Measurements from ENCODE around the gene FFAR2.
"Not testable (repeated sequence)": the region's sequence is repeated elsewhere in the genome, so short reads cannot be mapped to it uniquely, and the experiment has no call there.

FFAR2 gene

DNA sequence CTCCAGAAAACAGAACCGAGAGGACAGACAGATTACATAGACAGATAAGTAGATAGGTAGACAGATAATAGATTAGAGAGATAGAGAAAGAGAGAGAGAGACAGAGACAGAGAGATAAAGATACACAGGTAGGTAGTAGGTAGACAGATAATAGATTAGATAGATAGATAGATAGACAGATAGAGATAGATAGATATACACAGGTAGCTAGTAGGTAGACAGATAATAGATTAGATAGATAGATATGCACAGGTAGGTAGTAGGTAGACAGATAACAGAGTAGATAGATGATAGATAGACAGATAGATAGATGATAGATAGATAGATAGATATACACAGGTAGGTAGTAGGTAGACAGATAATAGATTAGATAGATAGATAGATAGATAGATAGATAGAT lies 10.1 kb downstream of the FFAR2 start:
- DNase-seq: no peak

DNA sequence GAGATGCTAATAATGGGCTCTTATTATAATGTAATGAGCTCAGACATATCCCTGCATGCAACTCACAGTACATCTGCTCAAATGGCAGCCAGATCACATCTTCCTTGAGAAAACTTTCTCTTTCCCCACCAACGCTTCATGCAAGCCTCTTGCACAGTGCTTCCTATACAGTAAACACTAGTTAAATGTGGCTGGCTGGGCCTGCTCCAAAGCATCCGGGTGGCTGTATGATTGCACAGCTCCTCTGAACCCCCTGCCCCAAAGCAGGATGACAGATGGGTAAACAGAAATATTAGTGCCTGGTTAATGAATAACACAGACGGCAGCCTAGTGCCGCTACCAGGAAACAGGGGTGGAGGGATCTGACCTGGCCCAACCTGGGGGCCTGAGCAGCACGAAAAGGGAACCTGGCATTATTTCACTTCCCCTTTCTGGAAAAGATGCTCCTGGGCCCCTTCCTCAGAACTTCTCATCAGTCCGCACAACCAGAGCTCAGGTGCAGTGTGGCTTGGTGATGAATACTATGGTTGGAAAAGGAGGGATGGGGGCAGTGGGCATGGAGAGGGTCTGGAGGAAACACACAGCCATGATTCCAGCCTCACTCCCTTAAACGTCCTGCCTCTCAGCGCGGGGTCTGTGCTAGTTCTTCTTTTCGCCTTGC lies 10.8 kb downstream of the FFAR2 start:
- DNase-seq: no peak

DNA sequence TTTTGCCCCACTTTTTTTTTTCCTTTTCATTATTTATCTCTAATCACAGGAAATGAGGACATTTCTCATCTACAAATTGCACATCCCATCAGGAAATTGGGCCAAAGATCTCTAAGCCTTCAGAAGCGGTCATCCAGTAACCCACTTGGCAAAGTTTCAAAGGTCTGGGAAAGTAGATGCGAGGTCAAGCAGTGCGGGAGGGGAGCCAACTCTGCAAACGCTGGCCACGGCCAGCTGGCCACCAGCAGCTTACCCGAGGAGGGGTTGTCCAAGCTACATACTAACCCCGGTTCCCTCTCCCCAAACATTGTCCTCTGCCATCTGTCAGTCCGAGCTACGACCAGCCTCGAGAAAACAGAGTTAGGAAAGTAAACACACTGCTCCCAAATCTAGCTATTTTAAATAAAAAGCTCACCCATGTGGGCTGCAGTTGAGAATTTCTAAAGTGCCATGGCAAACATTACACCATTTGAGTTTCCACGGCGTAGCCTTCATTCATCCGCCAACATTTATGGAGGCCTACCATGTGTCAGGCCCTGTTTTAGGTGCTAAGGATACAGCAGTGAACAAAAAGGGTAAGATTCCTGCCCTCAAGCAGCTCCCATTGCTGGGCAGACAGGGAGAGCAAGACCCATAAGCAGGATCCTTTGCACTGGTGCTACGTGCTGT lies 11.5 kb downstream of the FFAR2 start:
- no peak for DNase-seq

DNA sequence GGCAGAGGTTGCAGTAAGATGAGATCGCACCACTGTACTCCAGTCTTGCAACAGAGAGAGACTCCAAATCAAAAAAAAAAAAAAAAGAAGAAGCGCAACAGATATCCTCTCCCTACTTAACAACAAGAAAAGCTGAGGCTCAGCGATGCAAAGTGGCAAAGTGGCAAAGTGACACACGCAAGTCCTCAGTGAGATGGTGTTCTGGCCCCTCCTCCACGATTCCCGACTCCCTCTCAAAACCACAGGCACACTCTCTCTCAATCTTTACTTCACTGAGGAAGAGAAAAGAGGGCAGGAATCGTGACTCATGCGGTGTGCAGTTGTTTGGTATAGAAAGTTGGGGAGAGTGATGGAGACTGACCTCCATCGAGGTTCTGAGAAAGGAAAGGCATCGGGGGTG lies 12.6 kb downstream of the FFAR2 start:
- no peak for DNase-seq

DNA sequence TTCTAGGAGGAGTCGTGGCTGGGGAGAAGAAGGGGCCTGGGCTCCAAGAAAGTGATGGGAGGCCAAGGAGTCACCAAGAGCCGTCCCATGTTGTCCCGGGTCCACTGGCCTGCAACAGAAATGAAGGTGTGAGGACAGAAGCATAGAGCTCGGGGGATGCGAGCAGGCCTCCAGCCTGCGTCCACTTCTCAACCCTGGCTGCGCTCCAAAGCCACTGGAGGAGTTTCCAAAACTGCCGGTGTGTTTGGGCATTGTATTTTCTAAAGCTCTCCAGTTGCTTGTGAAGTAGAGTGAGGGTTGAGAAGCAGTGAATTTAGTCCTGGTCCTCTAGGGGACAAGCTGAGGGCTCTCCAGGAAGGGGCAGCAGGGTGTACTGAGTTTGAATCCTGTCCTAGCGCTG lies 13.0 kb downstream of the FFAR2 start:
- no peak for DNase-seq

DNA sequence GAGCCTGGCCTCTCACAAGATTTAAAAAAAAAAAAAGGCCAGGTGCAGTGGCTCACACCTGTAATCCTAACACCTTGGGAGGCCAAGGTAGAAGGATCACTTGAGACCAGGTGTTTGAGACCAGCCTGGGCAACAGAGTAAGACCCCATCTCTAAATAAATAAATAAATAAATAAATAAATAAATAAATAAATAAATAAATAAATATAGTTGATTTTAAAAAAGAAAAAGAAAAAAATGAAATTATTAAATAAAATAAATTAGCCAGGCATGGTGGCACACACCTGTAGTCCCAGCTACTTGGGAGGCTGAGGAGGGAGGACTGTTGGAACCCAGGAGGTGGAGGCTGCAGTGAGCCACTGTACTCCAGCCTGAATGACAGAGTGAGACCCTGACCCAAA lies 13.7 kb downstream of the FFAR2 start:
- not testable (repeated sequence) for DNase-seq

DNA sequence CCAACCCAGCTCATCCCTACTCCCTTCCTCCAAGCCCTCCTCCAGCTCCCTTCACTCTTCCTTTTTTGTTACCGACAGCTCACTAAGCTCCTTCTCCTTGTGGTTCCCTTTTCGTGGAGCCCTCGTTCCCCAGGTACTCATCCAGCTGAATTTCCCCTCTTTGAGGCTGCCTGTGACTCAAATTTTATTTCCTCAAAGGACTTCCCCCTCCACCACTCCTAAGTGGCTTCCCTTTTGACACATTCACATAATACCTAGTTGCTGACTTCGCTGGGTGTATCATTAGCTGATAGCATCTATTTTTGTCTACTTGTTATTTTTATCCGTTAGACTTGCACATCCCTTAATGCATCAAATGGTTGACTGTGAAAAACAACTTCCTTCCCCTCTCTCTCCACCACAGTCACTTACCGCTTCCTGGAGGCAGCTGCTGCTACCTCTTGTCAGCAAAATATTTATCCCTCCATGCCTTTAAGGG lies 14.5 kb downstream of the FFAR2 start:
- peak; percentile 51 for DNase-seq

DNA sequence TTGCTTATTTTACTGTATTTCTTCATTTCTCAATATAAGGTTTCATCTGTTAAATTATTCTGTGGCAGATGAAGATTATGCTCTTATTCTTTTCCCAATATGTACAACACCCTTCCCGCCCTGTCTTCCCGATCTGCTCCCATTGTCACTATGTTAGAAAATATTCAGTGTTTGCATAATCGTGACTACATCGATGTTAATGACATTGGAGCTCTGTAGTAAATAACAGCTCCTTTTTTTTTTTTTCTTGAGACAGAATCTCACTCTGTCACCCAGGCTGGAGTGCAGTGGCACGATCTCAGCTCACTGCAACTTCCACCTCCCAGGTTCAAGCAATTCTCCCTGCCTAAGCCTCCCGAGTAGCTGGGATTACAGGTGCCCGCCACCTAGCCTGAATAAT lies 14.9 kb downstream of the FFAR2 start:
- not testable (repeated sequence) for DNase-seq

DNA sequence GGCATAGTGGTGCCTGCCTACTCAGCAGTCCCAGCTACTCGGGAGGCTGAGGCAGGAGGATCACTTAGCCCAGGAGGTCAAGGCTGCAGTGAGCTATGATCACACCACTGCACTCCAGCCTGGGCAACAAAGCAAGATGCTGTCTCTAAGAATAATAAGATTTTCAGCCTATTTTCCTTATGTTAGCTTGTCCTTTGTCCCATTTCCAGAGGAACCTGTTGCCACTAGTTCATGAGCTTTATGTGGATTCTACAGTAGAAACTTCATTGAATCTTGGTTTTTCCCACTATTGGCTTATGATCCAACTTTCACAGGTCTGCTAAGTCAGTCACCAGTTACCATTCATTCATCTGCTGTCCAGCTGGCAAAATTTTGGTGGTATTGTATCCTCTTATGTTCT lies 18.2 kb downstream of the FFAR2 start:
- no peak for DNase-seq

DNA sequence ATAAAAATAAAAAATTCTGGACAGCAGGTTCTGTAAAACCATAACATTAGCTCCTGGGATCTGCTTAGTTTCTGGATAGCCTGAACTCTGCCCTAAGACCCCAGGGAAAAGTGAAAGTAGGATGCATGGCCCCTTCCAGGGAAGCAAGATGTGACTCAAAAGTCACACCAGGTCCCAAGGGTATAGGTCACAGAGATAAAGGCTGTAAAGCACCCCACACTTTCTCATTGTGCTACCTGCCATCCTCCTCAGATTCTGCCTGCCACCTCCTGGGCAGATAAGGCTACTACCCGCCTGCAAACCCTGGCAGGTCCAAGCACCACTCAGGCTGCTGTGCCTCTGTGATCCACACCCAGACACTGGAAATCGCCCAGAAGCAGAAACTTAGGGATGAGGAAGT lies 20.6 kb downstream of the FFAR2 start:
- DNase-seq: no peak

DNA sequence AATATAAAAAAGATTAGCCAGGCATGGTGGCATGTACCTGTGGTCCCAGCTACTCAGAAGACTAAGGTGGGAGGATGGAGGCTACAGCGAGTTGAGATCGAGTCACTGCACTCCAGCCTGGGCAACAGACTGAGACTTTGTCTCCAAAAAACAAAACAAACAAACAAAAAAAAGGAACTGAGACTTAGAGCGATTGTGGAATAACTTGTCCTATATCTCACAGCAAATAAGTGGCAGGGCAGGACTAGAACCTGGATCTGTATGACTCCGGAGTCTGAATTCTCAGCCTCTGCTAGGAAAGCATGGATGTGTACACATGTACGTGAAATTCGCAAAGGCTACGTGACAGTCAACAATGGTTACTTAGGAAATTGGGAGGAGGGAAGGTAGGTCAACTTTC lies 22.1 kb downstream of the FFAR2 start:
- no peak for DNase-seq

DNA sequence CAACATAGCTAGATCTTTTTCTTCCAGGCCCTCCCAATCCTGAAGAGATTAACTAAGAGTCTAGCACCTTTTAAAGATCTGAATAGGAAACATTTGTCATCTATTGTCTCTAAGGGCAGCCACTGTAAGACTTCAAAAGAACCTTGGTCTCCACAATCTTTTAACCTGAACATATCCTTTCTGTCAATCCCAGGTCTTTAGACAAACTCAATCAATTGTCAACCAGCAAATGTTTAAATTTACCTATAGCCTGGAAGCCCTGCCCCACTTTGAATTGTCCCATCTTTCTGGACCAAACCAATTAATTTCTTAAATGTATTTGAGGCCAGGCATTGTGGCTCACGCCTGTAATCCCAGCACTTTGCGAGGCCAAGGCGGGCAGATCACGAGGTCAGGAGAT lies 23.0 kb downstream of the FFAR2 start:
- DNase-seq: not testable (repeated sequence)

DNA sequence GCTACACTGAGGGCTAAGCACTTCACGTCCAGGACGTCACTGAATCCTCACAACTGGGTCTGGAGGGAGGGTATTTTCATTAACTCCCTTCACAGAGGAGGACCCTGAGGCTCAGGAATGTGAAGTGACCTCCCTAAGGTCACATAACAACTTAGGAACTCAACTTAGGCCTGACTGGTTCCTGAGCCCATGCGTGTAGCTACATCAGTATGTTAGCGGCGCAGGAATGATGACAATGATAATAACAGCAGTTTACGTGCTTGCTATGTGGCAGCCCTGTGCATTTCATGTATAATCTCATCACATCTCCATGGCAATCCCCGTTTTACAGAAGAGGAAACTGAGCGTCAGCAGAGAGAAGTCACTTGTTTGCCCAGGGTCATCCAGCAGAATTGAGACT lies 23.9 kb downstream of the FFAR2 start:
- no peak for DNase-seq

DNA sequence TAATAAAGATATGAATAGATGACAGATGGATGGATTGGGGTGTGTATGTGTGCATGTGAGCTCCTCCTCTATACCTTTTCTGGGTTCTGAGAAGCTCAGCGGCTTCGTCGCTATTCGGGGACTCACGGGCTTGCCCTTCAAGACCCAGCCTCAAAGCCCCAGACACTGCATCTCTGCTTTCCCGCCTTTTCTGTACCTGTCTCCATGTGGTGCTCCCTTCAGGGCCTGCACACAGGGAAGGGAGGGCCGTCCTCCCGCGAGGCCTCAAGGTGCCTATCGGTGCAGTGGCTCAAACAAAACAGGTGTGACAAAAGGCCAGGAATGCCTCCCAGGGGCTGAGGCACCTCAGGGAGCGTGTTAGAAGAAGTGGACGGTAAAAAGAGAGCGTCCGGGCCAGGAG lies 26.0 kb downstream of the FFAR2 start:
- no peak for DNase-seq

DNA sequence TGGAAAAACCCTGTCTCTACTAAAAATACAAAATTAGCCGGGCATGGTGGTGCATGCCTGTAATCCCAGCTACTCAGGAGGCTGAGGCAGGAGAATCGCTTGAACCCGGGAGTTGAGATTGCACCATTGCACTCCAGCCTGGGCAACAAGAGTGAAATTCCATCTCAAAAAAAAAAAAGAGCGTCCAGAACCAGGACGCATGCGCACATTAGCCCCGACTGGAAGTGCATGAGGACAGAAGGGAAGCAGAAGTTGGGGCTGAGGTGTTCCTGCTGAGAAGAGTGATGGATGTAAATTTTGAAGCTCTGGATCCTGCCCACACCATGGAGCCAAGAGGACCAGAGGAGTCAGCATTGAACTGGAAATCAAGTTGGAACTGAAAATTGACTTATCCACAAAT lies 26.5 kb downstream of the FFAR2 start:
- DNase-seq: not testable (repeated sequence)

DNA sequence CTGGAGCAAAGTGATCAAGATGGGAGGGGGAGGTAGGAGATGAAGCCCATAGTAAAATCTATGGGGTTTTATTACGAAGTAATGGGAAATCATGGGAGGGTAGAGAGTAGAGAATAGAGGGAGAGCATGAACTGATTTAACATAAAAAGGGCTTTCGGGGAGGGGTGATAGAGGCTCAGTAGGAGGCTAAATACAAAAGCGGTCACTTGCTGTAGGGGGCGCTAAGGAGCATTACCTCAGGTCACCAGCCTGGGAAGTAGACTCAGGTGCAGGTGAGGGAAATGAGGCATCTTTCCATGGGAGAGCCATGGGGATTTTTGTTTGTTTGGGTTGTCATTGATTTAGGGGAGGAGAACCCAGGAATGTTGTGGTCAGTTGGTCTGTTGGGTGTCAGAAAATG lies 28.1 kb downstream of the FFAR2 start:
- DNase-seq: no peak

DNA sequence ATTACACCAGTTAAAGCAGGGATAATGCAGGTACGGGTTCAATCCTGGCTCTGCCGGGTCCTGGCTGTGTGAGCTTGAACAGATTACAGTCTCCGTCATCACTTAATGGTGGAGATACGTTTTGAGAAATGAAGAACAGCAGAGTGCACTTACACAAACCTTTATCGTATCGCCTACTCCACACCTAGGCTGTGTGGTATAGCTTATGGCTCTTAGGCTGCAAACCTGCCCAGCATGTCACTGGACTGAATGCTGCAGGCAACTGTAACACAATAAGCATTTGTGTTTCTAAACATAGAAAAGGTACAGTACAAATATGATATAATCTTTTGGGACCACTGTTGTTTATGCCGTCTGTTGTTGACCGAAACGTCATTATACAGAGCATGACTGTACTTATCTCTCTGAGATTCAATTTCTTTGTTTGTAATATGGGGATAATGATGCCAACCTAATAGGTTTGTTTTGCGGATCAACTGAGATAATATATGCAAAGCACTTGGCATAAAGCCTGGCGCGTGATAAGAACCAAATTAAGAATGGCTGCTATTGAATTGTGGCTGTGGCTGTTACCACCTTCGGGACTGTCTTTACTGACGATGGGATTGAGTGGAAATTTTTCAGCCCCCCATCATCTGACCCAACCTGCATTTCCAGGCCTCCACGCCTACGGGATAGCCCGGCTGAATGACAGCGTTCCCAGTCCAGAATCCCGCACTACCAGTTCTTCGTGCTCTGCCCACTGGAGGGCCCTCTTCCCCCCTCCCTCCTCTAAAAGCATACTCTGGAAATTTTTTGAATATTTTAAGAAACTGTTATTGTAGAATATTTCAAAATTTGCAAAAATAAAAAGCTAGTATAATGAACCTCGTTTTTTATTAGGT lies 31.0 kb downstream of the FFAR2 start:
- DNase-seq: no peak

DNA sequence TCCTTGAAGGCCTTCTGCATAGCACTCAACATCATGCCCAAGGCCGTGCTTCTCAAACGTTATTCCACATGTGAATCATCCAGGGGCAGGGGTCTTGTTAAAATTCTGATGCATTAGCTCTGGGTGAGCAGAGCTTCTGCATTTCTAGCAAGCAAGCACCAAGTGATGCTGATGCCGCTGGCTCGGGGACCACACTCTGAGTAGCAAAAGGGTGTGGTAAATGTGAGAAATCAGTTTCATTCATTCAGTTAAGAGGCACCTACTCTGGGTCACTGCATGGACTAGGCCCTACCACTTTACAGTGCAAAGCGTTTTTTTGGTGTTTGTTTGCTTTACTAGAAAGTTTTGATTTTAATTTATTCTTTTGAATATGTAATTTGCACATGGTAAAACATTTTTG lies 35.0 kb downstream of the FFAR2 start:
- no peak for DNase-seq

DNA sequence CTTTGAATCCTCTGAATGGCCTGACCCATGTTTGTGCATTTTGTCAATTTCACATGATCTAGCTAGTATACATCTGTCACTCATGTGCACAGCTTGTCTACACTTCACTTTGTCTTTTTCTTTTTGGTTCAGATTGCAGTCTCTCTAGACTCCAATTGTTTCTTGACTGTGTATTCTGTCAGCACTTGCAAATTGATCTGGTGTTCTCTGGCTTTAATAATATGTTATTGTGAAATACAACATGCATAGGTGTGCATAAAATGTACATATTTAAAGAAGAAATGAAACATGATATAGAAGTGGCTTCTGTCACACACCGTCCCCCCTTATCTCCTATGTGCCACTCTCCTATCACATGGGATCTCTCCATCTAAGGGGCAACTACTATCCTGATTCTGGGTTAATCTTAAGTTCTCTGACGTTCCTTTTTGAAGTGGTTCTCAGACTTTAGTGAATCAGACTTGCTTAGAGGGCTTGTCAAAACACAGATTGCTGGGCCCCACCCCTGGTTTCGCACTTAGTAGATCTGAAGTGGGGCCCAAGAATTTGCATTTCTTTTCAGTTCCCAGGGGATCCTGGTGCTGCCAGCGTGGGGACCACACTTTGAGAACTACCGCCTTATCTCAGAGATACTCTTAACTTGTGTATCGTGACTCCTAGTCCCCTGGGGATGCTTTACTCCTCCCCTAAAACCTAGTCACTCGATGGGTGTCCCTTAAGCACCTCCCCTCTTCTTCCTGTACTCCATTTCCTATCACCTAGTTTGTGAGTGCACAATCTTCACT lies 36.4 kb downstream of the FFAR2 start:
- DNase-seq: no peak

DNA sequence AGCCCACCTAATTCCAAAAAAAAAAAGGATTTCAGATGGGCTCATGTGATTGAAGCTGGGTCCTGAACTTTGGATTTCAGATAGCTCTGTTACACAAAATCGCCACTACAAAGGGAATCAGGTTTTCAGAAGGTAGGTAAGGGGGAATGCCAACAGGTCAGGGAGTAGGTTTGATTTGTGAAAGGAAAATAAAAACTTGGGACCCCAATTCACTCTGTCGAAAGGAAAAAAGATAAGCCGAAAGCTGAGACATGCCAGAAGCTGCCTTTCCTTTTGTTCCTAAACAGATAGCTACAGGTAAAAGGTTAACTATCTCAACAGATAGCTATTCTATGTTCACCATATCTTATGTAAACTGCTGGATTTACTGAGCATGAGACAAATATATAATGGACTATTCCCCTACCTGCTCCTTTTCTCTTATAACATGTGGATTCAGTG lies 38.2 kb downstream of the FFAR2 start:
- no peak for DNase-seq

DNA sequence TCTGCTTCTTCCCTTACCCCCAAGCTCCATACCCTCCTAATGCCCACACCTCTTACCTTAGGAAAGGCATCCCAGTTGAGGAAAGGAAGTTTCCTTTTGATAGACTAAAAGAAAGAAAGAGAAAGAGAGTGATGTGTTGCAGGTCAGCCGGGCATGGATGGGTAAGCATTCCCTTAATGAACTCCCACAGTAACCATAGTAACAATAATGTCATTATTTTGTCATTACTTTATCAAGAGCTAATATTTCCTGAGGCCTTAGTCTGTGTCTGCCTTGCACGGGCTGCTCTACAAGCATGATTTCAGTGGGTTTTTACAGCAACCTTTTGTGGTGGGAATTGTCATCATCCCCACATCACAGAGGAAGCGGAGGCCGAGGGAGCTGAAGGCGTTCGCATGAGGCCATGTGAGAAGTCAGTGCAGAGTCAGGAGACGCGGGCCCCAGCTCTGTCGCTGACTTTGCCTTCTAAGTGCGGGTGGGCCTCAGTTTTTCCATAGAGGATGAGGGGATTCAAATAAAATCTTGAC lies 39.7 kb downstream of the FFAR2 start:
- no peak for DNase-seq

DNA sequence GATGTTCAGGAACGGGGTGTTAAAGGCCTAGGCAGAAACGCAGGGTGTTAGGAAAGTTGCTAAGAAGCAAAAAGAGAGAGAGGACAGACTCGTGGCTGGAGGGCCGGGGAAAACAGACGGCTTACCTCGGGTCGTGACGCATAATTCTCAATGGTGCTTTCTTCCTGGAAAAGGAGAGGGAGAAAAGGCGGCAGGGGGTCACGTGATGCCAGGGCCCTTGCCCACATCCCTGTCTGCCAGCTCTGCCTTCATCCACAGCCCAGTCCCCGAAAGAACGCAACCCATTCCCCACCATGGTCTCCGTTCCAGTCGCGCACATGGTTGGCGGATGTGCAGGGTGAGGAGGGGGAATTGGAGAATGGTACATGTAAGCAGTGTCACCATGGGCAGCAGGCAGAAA lies 40.6 kb downstream of the FFAR2 start:
- no peak for DNase-seq

DNA sequence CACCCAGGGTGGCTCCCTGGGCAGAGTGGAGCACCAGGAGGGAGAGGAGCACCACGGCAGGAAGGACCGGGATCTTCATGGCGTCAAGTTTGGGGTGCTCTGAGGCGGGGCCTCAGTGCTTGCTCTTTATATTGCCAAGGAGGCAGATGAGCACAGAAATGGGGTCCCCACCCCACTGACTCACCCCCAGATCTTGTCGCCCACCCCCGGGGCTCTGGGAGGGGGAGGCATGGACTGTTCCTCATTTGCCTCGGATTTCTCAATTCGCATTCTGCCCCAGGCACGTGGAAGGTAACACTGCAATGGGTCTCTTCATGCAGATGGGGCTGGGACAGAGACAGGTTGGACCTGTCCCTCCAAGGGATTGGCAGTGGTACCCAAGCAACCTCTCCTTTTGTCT lies 42.3 kb downstream of the FFAR2 start, which contains the start of gene KRTDAP:
KRTDAP (minus strand) TSS at position 101 of the 400 bp plus-strand sequence; CDS start at position 79, 22 bp downstream.
- no peak for DNase-seq
